Activated CD4-positive, alpha-beta T cell treated with anti-CD3 and anti-CD28 coated beads for 48 hours (primary cell): ENCODE measurements around the gene UBQLN1.
A peak's percentile ranks its signal among the peaks of the same experiment; 100 is the strongest.
"Not testable (repeated sequence)": the region's sequence is repeated elsewhere in the genome, so short reads cannot be mapped to it uniquely, and the experiment has no call there.

Source experiments
- DNase-seq: peaks from one replicate; pipeline ENCODE4 v3.0.0-alpha.2; 2020

UBQLN1 gene

DNA sequence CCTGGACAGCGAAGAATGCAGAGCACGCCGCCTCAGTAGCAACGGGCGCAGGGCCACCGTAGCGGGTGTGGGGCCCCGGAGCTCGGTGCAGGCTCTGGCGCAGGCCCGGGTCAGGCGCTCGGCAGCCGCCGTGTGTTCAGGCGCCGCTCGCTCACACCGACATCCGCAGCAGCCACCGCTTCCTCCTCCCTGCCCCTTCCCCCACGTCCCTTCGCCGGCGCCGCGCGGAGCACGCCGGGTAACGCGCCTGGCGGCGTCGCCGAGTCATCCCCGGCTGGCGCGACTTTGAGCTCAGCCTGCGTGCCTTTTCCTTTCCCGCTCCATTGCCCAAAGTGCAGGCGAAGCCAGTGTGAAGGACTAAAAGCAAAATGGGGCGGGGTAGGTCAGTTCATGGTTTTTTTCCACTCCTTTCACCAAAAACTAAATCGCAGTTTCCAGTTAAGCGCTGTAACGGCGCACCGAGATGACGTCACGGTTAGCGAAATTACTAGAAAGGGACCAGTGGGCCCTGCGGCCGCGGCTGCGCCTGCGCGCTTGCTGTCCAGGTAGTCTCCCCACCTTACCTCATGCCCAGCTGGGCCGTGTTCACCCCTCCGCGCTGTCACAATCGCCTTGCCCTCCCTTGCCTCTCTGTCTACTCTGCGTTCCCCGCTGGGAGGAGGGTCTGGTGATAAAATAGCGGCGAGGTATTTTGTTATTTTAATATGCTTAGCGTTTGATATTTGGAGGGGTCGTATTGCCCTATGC is at the start of gene UBQLN1:
TSS of gene UBQLN1 (minus strand) at position 191 of the 747 bp plus-strand sequence. CDS start 279 bp downstream, outside the sequence.
- DNase-seq = peak; percentile 92

DNA sequence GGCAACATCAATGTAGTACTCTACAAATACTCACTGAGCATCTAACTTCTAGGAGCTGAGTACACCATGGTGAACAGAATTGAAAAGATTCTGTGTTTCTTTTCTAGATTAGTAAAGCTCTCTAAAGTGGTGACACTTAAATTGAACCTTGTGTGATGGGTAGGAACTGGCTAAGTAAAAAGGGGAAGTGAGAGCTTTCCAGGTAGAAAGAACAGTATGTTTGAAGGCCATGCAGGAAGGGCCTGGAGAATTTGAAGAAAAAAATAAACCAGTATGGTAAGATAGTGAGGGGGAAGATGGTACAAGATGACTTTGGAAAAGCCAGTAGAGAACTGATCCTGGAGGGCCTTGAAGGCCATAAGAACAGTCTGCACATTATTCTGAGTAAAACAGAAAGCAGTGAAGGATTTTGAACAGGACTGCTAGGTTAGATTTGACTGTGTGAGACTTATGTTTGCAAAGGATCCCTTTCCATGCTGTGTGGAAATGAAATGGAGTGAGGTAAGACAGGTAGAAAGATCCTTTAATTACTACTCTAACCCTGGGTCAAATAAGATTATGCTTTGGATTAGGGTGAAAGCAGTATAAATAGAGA is 46.7 kb upstream of the UBQLN1 start:
- DNase-seq = no peak

DNA sequence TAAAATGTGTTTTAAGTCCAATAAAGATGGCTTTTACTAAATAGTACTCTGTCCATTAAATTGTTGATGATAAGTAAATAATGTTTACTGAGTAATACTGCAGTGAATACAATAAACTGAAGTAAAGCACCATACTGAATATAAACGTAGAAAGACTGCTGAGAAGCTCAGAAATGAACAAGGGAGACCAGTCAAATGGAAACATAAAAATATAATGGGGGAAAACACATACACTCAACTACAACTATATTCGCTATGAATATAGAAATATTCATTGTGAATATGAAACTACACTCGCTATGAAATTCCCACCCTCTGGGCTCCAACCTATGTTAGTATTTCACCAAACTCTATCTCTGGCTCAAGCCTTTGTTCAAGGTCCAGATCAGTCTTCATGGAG is 41.9 kb upstream of the UBQLN1 start:
- no peak for DNase-seq

DNA sequence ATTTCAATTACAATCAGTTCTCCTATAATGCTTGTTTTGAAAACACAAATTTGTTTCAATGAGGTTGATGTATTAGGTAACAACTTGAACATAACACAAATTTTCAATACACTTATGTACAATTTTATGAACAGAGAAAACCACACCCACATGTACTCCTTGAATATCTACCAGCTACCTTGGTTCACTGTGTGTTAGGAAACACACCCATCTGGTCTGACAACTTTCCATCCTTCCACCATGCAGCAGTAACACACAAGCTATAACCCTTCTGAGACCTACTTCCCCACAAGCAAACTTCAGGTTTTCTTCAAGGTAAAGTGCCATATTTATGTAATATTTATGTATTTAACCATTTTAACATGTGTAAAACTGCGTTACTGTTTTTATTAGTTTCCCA is 36.4 kb upstream of the UBQLN1 start:
- DNase-seq = no peak

DNA sequence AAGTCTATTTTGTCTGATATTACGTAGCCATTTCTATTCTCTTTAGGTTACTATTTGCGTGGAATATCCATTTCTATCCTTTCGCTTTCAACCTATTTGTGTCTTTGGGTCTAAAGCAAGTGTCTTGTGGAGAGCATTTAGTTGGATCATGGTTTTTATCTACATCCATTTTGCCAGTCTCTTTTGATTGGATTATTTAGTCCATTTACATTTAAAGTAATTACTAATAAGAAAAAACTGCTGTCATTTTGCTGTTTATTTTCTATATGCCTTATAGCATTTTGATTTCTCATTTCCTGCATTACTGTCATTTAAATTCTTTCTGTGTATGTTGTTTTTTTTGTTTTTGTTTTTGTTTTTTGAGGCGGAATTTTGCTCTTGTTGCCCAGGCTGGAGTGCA is 26.0 kb upstream of the UBQLN1 start:
- no peak for DNase-seq

DNA sequence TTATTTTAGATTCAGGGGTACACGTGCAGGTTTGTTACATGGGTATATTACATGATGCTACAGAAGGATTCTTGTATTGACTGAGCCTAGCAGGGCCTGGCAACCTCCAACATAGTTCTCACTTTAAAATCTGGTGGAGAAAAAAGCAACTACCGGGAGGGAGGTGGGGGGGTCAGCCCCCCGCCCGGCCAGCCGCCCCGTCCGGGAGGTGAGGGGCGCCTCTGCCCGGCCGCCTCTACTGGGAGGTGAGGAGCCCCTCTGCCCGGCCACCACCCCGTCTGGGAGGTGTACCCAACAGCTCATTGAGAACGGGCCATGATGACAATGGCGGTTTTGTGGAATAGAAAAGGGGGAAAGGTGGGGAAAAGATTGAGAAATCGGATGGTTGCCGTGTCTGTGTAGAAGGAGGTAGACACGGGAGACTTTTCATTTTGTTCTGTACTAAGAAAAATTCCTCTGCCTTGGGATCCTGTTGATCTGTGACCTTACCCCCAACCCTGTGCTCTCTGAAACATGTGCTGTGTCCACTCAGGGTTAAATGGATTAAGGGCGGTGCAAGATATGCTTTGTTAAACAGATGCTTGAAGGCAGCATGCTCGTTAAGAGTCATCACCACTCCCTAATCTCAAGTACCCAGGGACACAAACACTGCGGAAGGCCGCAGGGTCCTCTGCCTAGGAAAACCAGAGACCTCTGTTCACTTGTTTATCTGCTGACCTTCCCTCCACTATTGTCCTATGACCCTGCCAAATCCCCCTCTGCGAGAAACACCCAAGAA is 21.0 kb upstream of the UBQLN1 start:
- DNase-seq = not testable (repeated sequence)

DNA sequence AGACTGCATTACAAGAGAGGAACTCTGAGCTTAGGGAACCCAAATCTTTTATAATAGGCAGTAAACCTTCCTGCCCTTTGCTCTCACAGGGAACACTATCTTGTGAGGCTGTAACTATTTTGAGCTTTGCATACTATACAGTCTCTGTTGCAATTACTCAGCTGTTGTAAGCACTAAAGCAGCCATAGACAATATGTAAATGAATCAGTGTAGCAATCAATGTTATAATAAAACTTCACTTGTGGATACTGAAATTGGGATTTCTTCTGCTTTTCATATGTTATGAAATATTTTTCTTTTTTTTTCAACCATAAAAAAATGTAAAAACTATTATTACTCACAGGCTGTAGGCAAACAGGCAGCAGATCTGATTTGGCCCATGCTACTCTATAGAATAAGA is 16.7 kb upstream of the UBQLN1 start:
- no peak for DNase-seq

DNA sequence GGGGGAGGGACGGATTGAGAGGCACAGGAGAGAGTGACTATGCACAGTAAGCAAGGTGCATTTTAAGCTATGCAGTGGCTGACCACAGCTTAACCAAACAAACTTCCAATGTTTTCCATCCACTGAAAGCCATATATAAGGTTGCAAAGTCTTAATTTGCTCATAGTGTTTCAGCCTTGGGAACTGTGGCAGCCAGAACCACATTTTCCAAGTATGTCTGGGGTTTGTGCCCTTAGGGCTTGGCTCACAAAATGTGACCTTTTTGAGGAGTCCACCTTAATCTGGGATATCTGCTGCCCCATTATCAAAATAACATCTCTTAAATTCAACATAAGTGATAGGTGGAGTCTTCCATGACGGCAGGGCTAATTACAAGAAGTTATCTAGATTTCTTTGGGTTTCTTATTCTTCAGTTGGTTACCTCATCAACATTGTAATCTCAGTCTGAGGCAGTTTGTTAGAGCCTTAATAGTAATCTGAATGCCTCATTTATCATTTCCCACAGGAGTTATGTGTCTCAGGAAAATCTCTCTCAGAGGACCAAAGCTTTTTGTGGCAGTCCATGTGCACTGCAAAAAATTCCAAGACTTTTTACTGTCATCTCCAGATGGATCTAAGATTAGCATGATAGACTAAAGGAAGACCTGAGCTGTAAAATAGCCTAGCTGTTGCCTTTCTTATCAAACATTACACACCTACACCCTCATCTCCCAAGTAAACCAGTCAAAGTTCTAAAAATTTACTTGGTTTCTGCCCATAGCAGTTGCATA is 15.2 kb upstream of the UBQLN1 start:
- DNase-seq = no peak

DNA sequence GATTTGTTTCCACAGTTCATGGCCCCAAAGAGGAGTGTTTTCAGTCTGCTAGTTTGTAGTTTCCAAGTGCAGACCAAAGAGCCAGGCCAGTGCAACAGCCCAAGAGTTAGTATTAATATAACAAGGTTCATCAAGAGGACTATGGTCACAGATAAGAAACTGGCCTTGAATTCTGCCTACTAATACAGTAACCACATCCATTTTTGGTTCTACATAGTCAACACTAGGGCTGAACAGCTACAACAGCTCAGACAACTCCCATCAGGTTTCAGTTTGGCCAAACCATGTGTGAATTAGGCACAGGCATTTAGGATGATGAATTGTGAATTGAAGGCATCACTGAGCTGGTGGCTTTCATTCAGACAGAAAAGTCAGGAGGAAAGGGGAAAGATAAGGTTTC is 13.8 kb upstream of the UBQLN1 start:
- DNase-seq = no peak

DNA sequence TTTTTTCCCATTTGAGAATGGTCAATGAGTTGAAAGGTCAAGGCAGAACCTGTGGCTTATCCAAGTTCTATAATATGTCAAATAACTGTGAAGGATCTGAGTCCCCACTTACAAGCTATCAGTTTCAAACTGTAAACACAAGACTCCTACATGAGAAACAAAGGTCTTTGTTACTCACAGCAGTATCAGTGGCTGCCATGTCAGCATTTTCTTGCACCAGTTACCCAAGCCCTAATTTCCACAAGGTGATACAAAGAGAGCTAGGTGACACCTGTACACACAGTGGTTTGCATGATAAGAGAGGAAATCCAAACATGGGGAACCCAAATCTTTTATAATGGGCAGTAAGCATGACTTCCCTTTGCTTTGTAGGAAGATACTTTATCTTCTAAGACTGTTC is 8.0 kb upstream of the UBQLN1 start:
- no peak for DNase-seq

DNA sequence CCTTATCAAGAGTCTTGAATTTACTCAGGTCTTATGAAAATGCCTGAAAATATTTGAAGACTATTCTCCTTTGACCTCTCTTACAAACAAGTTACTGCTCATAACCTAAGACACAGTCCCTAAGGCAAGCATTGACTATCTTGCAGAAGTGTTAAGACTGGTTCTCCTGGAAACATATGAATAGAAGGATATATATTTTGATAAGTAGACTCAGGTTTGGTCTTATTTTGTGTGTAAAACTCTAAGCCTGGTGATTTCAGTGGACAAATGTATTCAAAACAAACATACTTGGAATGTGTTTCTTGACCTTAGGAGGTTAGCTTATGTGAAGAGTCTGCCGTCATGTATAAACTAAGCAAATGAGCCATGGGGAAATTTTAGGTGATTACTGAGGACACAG is 7.5 kb upstream of the UBQLN1 start:
- no peak for DNase-seq

DNA sequence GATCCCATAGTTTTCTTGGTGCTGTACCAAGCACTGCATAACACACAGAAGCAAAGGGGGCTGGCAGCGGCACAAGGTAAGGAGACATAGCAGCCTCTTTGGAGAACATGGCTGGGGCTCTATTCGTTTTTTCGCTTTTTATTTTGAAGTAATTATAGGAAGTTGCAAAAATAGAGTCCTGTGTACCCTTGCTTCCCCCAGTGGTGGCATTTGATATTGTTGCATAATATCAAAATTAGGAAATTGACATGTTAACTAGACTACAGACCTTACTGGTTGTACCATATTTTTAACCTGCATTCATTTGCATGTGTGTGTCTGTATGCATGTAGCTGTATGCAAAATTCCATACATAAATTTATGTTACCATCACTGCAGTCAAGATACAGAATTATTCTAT is 6.6 kb upstream of the UBQLN1 start:
- no peak for DNase-seq

DNA sequence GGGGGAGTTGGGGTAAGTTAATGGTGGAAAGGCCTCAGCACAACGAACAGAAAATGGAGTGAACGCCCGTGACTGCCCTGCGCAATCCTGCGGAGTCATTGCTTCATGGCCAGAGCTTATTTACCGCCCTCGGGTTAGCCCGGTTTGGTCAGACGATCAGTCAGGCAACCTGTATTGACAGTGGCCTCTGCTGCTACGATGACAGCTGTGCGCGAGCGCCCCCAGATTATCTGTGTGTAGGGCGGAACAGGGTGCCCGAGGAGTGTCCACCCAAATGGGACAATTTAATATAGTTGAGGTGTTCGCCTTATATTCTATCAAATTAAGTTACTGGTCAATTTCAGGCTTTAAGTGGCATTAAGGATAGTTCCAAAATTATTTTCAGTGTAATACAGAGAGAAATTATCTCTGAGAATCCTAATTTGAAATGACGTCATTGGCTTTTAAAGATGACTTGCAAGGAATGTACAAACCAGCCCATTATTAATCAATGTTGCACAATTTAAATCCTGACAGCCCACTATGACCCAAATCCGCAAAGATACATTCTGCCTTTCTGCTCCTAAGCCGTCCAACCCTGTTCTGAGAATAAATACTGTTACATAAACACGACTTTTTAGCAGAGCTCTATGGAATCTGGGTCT is 879 bp upstream of the UBQLN1 start:
- peak; percentile 54 for DNase-seq

DNA sequence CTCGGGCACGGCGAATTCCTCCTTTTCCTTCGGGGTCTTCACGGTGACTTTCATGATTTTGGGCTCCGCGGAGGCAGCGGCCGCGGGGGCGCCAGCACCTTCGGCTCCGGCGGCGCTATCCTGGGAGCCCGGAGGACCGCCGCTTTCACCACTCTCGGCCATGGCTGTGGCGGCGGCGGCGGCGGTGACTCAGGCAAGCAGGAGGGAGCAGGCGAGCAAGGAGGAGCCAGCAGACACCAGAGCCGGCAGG is 315 bp downstream of the UBQLN1 start:
- DNase-seq = peak; percentile 85

DNA sequence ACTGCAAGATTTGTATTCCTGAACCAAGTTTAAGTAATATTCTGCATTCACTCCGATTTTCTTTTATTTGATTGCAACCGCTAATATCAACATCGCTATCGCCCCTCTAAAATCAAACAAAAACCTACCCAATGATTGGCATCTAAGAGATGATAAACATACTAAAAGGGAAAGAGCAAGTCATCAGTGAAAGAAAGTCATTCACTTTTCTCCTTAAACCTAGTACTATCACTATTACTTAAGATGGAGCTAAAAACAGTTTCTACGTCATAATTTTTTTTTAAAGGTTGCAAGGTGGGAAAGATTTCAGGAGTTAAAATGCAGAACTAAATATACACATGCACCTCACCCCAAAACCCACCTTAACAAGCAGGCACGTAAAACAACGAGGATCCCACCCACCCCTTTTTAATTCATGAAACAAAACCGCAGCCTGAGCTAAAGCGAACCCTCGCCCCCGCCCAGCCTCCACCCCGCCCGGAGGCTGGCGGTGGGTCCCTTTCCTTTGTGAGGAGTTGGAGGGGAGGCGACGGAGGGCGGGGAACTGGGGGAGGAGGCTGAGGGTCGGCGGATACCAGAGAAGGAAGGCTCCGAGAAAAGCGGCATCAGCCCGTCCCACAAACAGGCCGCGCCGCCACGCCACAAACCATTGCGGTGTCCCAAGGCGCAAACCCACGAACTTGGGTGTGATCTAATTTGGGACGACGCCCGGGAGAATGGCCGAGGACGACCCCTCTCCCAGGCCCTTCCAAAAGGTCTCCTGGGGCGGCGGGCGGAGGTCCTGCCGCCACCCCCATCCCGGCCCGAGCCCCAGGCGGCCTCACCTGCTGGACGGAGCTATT is 861 bp downstream of the UBQLN1 start:
- peak; percentile 73 for DNase-seq

DNA sequence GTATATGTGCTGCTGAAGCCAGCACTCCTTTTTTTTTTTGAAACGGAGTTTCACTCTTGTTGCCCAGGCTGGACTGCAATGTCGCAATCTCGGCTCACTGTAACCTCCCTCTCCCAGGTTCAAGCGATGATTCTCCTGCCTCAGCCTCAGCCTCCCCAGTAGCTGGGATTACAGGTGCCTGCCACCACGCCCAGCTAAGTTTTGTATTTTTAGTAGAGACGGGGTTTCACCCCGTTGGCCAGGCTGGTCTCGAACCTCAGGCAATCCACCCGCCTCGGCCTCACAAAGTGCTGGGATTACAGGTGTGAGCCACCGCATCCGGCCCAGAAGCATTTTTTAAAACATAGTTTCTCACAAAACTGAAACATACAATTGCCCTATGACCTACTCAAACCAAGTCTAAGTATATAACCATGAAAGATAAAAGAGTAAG is 2.5 kb downstream of the UBQLN1 start:
- peak; percentile 18 for DNase-seq

DNA sequence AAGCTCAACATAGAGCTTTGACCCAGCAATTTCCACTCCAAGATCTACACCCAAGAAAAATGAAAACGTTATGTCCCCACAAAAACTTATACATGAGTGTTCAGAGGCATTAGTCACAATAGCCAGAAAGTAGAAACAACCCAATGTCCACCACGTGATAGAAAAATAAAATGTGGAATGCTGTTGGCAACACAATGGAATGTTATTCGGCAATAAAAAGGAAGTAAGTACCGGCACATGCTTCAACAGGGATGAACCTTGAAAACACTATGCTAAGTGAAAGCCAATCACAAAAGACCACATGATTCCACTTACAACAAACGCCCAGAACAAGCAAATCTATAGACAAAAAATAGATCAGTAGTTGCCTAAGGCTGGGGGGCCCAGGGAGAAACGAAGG is 6.0 kb downstream of the UBQLN1 start:
- DNase-seq = no peak

DNA sequence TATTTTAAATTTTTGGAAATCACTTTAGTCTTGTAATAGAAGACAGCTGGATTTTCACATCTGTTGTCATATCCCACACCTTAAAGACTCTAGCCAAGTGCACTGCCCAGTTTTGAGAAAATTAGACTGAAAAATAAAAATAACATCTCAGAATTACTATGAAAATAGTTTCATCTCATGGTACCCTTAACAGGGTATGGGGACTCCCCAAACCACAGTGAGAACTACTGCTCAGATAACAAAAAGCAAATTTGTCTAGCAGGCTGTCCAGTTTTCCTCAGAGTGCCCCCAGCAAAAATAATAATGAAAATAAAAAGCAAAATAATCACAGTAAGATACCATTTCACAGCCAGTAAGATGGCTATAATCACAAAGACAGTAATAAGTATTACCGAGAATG is 6.5 kb downstream of the UBQLN1 start:
- DNase-seq = no peak

DNA sequence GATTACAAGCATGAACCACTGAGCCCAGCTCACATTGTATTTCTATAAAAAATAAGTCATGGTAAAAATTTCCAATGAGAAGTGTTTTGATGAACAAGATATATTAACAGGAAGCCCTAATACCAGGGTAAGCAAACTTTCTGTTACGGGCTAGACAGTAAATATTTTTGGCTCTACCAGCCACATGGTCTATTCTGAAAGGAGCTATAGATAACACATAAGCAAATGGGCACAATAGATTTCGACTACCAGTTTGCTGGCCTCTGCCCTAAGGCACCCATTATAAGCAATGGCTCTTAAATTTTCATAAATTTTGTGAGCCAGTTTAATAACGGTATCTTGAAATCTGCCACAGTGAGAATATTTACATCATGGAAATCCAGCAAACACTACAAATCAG is 8.1 kb downstream of the UBQLN1 start:
- DNase-seq = no peak

DNA sequence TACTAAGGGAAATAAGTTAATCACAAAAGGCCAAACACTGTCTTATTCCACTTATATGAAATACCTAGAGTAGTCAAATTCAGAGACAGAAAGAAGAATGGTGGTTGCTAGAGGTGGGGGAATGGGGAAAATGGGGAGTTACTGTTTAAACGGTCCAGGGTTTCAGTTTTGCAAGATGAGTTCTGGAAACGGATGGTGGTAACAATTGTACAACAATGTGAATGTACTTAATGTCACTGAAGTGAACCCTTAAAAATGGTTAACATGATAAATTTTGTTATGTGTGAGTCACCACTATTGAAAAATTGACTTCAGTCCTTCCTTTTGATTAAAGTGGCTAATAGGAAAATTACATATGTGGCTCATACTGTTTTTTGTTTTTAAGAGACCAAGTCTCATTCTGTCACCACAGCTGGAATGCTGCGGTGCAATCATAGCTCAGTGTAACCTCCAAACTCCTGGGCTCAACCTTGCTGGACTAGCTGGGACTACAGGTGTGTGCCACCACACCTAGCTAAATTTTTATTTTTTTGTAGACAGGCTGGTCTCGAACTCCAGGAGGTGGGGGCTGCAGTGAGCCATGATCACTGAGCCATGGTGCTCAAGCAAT is 8.7 kb downstream of the UBQLN1 start:
- DNase-seq = no peak

DNA sequence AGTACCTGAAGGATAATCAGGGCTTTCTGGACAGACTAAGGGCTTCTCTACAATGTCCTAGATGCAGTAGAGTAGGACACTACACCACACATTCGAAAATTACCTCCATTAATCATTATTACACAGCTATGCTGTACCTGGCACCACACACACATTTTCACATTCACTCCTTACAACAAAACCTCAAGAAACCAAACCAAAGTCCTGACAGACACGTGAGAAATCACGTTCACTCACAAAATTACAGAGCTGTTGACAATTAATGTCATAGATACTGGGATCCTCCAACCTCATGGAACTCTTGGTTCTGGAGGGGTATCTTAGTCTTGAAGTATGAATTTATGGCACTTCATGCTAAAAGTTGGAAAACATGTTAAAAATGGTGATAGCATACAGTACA is 16.3 kb downstream of the UBQLN1 start:
- DNase-seq = no peak

DNA sequence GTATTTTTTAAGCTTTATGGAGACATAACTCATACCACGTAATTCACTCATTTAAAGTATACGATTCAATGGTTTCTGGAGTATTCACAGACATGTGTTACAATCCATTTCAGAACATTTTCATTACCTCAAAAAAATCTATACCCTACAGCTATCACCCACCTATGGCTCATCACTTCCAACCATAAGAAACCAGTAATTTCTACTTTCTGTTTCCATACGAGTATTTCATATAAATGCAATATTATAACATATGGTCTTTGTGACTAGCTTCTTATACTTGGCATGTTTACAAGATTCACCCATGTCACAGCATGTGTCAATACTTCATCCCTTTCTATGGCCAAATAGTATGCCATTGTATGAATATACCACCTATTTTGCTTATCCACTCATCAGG is 18.8 kb downstream of the UBQLN1 start:
- no peak for DNase-seq
